Endothelial cell of umbilical vein (primary cell): Measurements from ENCODE around the gene C17orf67. TPM values are rescaled to one million over a fixed set of nuclear protein-coding genes. Genes with fewer than 3 reads are reported as not detected.

Experiments used
- BruUV-seq: library from RNA; stranded (reverse); fragments of 400-500 nt; replicated peaks from 2 replicates; lab custom pipeline; 2021; lab: Mats Ljungman, UMichigan
- CTCF ChIA-PET: fragments of 300-600, 350-600 bp; sonication (Branson Sonifier 250); formaldehyde crosslinking; loops from one replicate; lab custom pipeline; 2021; ENCODE audit warnings: antibody characterized with exemption, inconsistent platforms; lab: Charles Lee
- POLR2A ChIA-PET: fragments of 300-600, 350-600 bp; sonication (Branson Sonifier 250); formaldehyde crosslinking; loops from one replicate; lab custom pipeline; 2021; ENCODE audit warnings: antibody characterized with exemption, inconsistent platforms; lab: Charles Lee
- DNase-seq: peaks from one replicate; pipeline ENCODE4 v3.0.0-alpha.2; 2011; ENCODE audit warnings: low read depth, low spot score
- FAIRE-seq: peaks from 2 replicates; lab custom pipeline; 2011; peaks lifted over from hg19 to GRCh38; lab: Jason Lieb, UNC
- H2AFZ ChIP-seq: 2 replicates; pipeline ENCODE4 v1.6.0; 2012; ENCODE audit warnings: low read depth, low read length, control low read depth, inconsistent platforms
- H3K27ac ChIP-seq: 2 replicates; pipeline ENCODE4 v1.5.1; 2011; ENCODE audit warnings: low read depth, mild to moderate bottlenecking, control low read depth, low read length, moderate library complexity; ENCODE audit not compliant: insufficient read depth
- H3K27me3 ChIP-seq, 2 experiments: 2 replicates each; pipeline versions ENCODE4 v1.6.0 to v1.6.1; 2011; ENCODE audit warnings: low read length in 2 of 2, mixed read lengths in 1 of 2; ENCODE audit not compliant: control insufficient read depth in 2 of 2, insufficient read depth in 2 of 2
- H3K36me3 ChIP-seq, 2 experiments: 2 replicates in 1 of 2; 3 replicates in 1 of 2; pipeline ENCODE4 v1.5.1; 2011; ENCODE audit warnings: low read length in 2 of 2, mild to moderate bottlenecking in 1 of 2, moderate library complexity in 1 of 2; ENCODE audit not compliant: control insufficient read depth in 2 of 2, insufficient read depth in 2 of 2; ENCODE audit errors: extremely low read depth in 1 of 2
- H3K4me1 ChIP-seq: 3 replicates; pipeline ENCODE4 v1.5.1; 2011; ENCODE audit warnings: mild to moderate bottlenecking, low read length; ENCODE audit not compliant: control insufficient read depth, insufficient read depth; ENCODE audit errors: extremely low read depth
- H3K4me2 ChIP-seq: 2 replicates; pipeline ENCODE4 v1.6.1; 2011; ENCODE audit warnings: low read length, control low read depth, mixed read lengths; ENCODE audit not compliant: insufficient read depth
- H3K4me3 ChIP-seq, 3 experiments: fragments of 200-600 bp in 1 of 3; sonication (generic), shearing (Covaris generic) in 1 of 3; replicated peaks in 1 of 3; 2 replicates each; pipeline ENCODE4 v1.5.1; 2011 to 2016; ENCODE audit warnings: control low read depth in 3 of 3, low read length in 3 of 3, mild to moderate bottlenecking in 2 of 3, inconsistent platforms in 1 of 3, low read depth in 1 of 3, moderate library complexity in 1 of 3; ENCODE audit not compliant: insufficient read depth in 1 of 3
- H3K79me2 ChIP-seq: 2 replicates; pipeline ENCODE4 v1.6.0; 2012; ENCODE audit warnings: low read length, inconsistent platforms; ENCODE audit not compliant: control insufficient read depth, insufficient read depth
- H3K9ac ChIP-seq: replicated peaks from 2 replicates; pipeline ENCODE3; 2011; ENCODE audit warnings: low read length, control low read depth; ENCODE audit not compliant: insufficient read depth; ENCODE audit errors: extremely low read depth
- H3K9me1 ChIP-seq: replicated peaks from 3 replicates; pipeline ENCODE4 v1.6.0; 2011; ENCODE audit warnings: mild to moderate bottlenecking, low read length; ENCODE audit not compliant: control insufficient read depth, insufficient read depth; ENCODE audit errors: extremely low read depth
- H3K9me3 ChIP-seq: replicated peaks from 2 replicates; pipeline ENCODE4 v1.5.1; 2012; ENCODE audit warnings: low read length, inconsistent platforms; ENCODE audit not compliant: control insufficient read depth, insufficient read depth
- H4K20me1 ChIP-seq: replicated peaks from 2 replicates; pipeline ENCODE3; 2011; ENCODE audit warnings: mild to moderate bottlenecking, low read length; ENCODE audit not compliant: control insufficient read depth, insufficient read depth; ENCODE audit errors: extremely low read depth
- EZH2 ChIP-seq: IDR thresholded peaks from 2 replicates; pipeline ENCODE4 v1.6.1; 2012; ENCODE audit warnings: borderline replicate concordance, low read depth, mild to moderate bottlenecking, moderate library complexity, low read length, inconsistent platforms; ENCODE audit not compliant: severe bottlenecking
- FOS ChIP-seq: IDR thresholded peaks from 2 replicates; pipeline ENCODE4 v1.6.1; 2011; ENCODE audit warnings: mild to moderate bottlenecking, low read length, moderate library complexity, borderline replicate concordance; ENCODE audit not compliant: insufficient read depth
- GATA2 ChIP-seq: IDR thresholded peaks from 2 replicates; pipeline ENCODE4 v1.7.0; 2011; ENCODE audit warnings: low read depth, mild to moderate bottlenecking, moderate library complexity, mixed read lengths, low read length; ENCODE audit not compliant: insufficient read length, insufficient read depth
- JUN ChIP-seq: IDR thresholded peaks from 2 replicates; pipeline ENCODE4 v1.6.1; 2011; ENCODE audit warnings: borderline replicate concordance, low read depth; ENCODE audit not compliant: insufficient read length, insufficient read depth
- MYC ChIP-seq: IDR thresholded peaks from one replicate; pipeline ENCODE4 v1.6.1; 2011; ENCODE audit warnings: mild to moderate bottlenecking, low read depth, low read length
- POLR2A ChIP-seq: IDR thresholded peaks from 2 replicates; pipeline ENCODE4 v1.6.1; 2012; ENCODE audit warnings: low read depth, mild to moderate bottlenecking, control low read depth, low read length
- POLR2AphosphoS5 ChIP-seq: IDR thresholded peaks from 2 replicates; pipeline ENCODE4 v1.6.1; 2012; ENCODE audit warnings: low read depth, mild to moderate bottlenecking, control low read depth, low read length, moderate library complexity; ENCODE audit not compliant: insufficient read depth
- dilution Hi-C: fragments of 300-500 bp; cut with MboI; formaldehyde crosslinking; loops from one replicate; pipeline ENCODE4 v1.15.0; 2019; ENCODE audit warnings: low sequenced_read_pairs; ENCODE audit not compliant: extremely low pct_ligation_motif_present
- intact Hi-C: fragments of 100-400 bp; cut with micrococcal nuclease; formaldehyde crosslinking; loops from one replicate; pipeline ENCODE4 v1.10.0; 2022
- polyA plus RNA-seq, 4 experiments: library from polyadenylated mRNA; depleted of rRNA in 3 of 4; stranded (reverse) in 3 of 4; unstranded in 1 of 4; fragments of >200 nt; gene quantifications; 2 replicates each; pipeline versions ENCODE4 v1.2.1 to v1.2.3, GENCODE V29; 2011 to 2012; ENCODE audit warnings: missing spikeins in 1 of 4
- total RNA-seq: library from RNA; stranded (reverse); gene quantifications from 2 replicates; pipeline ENCODE4 v1.2.3, GENCODE V29; 2021
- TF ChIP-seq, protein P1 (sequence below): IDR thresholded peaks from 2 replicates; pipeline ENCODE4 v1.6.1; 2011; ENCODE audit not compliant: insufficient read depth, insufficient read length
- TF ChIP-seq, protein P2 (sequence below), 2 donors: IDR thresholded peaks; 1 replicate in 1 of 2; 2 replicates in 1 of 2; pipeline ENCODE4 v1.5.1; 2011; ENCODE audit warnings: low read length in 2 of 2, mild to moderate bottlenecking in 2 of 2, moderate library complexity in 2 of 2, control low read depth in 1 of 2, inconsistent platforms in 1 of 2, low read depth in 1 of 2; ENCODE audit not compliant: insufficient read depth in 1 of 2; ENCODE audit errors: extremely low read depth in 1 of 2

The C17orf67 gene
- total and polyA plus RNA-seq, 2 donors (not counting 3 experiments of a cell fraction or from before 2014, with no cell fraction given) = 1.9 to 5.8 TPM

DNA sequence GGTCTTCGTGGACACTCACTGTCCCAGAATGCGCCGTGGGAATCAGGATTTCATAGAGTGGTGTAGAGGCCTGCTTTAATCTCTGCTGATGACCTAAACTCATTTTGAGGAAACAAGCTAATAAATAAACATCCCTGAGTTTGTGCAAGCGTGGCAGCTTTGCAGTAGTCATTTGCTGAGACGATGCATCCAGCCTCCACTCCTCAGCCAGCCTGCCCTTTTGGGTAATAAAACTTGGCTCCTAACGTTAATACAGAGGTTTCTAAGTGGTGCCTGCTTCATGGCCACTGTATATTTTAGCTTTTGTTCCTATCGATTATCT lies 1.5 kb upstream of the C17orf67 start:
- Histone ChIP-seq H3K36me3 (no peaks in the 10 kb centered on the region), H3K79me2 (peaks cover 31% of the 10 kb centered on the region), H3K9me1 (no peaks in the 10 kb centered on the region), H4K20me1 (no peaks in the 10 kb centered on the region), H3K27ac (no peak overlapping the region), H2AFZ (peak overlapping the region; percentile 84), H3K9ac (no peak overlapping the region), H3K27me3 (no peaks in the 10 kb centered on the region), H3K4me2 (peak overlapping the region; percentile 41), H3K4me3 (peak overlapping the region in 2 of 3 experiments; percentile 57 to 76), H3K4me1 (peaks cover 51% of the 10 kb centered on the region), H3K9me3 (no peaks in the 10 kb centered on the region)
- dilution Hi-C loops = no loop called here
- DNase-seq = no peak
- BruUV-seq = no TSS peak
- intact Hi-C loops = loop anchor here (5.0 kb wide), 1 partner anchor 1083 kb away; the partner anchor contains the start of gene PCTP
- POLR2A ChIA-PET = interaction anchor here (1.2 kb wide), 1 partner anchor 79 kb away, joined by 8 read pairs; the partner anchor contains the start of gene TRIM25
- CTCF ChIA-PET = interaction anchor here (0.7 to 7.8 kb wide), 4 partner anchors 8 to 106 kb away, joined by 3 to 71 read pairs (median 4); no protein-coding TSS in a partner anchor
- no peak for FAIRE-seq
- TF ChIP-seq GATA2 (no peak), EZH2 (no peak), FOS (no peak), JUN (no peak), POLR2AphosphoS5 (no peak), MYC (no peak), POLR2A (no peak)
- TF ChIP-seq, protein P1, sequence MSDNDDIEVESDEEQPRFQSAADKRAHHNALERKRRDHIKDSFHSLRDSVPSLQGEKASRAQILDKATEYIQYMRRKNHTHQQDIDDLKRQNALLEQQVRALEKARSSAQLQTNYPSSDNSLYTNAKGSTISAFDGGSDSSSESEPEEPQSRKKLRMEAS = no peak
- TF ChIP-seq, protein P2, sequence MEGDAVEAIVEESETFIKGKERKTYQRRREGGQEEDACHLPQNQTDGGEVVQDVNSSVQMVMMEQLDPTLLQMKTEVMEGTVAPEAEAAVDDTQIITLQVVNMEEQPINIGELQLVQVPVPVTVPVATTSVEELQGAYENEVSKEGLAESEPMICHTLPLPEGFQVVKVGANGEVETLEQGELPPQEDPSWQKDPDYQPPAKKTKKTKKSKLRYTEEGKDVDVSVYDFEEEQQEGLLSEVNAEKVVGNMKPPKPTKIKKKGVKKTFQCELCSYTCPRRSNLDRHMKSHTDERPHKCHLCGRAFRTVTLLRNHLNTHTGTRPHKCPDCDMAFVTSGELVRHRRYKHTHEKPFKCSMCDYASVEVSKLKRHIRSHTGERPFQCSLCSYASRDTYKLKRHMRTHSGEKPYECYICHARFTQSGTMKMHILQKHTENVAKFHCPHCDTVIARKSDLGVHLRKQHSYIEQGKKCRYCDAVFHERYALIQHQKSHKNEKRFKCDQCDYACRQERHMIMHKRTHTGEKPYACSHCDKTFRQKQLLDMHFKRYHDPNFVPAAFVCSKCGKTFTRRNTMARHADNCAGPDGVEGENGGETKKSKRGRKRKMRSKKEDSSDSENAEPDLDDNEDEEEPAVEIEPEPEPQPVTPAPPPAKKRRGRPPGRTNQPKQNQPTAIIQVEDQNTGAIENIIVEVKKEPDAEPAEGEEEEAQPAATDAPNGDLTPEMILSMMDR (IDR thresholded peaks at IDR 0.05; ENCODE audit: extremely low read depth in 1 of 2, insufficient read depth in 1 of 2, low read depth in 1 of 2, low read length in 2 of 2) = no peak
